Right ventricle myocardium inferior (tissue), 1 donor: ENCODE measurements around the gene HOXC10. TPM values are rescaled to one million over a fixed set of nuclear protein-coding genes. Genes with fewer than 3 reads are reported as not detected.
A peak's percentile ranks its signal among the peaks of the same experiment; 100 is the strongest.

Source experiments
- ATAC-seq: fragments of 200-7000 bp; cut with Tn5 transposase; one replicate; pipeline ENCODE4 v1.9.1; 2020; ENCODE audit warnings: mild to moderate bottlenecking, moderate library complexity
- DNase-seq: peaks from one replicate; pipeline ENCODE4 v3.0.0; 2021; ENCODE audit errors: missing footprints
- intact Hi-C: fragments of 100-400 bp; cut with DNase I; formaldehyde crosslinking; loops from one replicate; pipeline ENCODE4 v1.11.0; 2022
- long read RNA-seq: library from polyadenylated mRNA; unstranded; transcript quantifications from one replicate; pipeline ENCODE4 v2.0.0, GENCODE V29; 2021
- total RNA-seq: library from RNA; stranded (reverse); fragmentation: NEBNext Ultra II Directional; extraction: Animal tissue kit (Norgen Biotek cat#: 25700); gene quantifications from one replicate; pipeline ENCODE4 v1.2.1, GENCODE V29; 2021
- donor health status: DM: no; HTN: yes; CAD: no; lungs with severe emphysema.

Gene HOXC10
- total RNA-seq = not detected
- long read RNA-seq = 0 reads

DNA sequence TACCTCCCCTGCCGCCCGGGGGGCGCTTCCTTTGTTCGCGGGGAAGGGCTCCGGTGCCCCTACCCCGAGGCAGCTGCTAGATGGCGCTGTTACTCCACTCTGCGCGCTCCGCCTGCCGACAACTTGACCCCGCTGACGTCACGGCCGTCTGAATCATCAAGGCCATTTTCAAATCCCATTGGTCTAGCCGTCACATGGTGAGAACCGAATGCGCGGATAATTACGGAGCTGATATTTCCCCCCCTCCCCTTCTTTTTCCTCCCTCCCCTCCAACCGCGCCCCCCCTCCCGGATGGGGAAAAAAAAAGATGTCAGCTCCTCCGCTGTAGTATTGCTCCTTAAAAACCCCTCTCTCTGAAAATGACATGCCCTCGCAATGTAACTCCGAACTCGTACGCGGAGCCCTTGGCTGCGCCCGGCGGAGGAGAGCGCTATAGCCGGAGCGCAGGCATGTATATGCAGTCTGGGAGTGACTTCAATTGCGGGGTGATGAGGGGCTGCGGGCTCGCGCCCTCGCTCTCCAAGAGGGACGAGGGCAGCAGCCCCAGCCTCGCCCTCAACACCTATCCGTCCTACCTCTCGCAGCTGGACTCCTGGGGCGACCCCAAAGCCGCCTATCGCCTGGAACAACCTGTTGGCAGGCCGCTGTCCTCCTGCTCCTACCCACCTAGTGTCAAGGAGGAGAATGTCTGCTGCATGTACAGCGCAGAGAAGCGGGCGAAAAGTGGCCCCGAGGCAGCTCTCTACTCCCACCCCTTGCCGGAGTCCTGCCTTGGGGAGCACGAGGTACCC lies at the start of gene HOXC10:
TSS of gene HOXC10 (plus strand) at position 246 of the 791 bp plus-strand sequence. CDS start at position 360, 114 bp downstream.
- intact Hi-C loops = no loop called here
- ATAC-seq (no peak), DNase-seq (peak; percentile 88)

DNA sequence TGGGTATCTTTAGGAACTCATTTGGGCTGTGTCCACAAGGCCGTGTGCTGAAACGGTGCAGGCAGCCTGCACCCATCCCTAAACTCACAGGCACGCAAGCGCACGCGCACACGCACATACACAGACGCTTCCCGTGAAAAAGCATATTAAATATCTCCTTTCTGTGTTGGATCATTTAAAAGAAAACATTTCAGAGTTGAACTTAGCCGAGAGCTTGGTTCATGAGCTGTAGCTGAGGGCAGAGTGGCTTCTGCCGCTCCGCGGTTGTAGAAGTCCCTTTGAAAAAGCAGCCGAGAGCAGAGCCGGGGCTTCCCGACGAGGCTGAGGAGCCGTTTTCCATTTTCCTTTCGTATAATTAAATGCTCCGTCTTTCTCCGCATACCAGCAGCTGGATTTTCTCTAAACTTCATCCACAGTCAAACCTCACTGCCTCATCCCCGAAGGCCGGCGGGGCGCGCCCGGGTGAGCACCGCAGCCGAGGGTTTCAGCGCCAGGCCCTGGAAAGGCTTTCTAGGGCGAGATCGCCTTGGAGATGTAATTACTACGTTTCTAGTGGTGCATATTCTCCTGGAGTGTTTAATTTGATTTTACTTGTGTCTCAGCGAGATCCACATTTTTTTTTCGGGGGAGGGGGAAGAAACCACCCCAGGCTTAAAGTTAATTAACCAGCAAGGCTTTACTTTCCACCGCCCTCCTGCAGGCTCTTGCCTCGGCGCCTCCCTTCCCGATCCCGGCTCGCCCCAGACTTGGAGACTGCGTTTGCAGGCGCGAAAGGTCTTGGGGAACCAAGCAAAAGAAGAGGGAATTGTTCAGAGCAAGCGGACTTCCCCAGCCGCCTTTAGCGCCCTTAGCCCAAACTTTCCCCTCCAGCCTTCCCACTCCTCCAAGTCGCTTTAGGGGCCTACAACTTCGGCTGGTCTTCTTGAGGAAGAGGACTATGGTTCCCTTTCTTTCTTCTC lies 49.3 kb upstream of the HOXC10 start:
- no peak for ATAC-seq
- DNase-seq = no peak
- intact Hi-C loops = no loop called here

DNA sequence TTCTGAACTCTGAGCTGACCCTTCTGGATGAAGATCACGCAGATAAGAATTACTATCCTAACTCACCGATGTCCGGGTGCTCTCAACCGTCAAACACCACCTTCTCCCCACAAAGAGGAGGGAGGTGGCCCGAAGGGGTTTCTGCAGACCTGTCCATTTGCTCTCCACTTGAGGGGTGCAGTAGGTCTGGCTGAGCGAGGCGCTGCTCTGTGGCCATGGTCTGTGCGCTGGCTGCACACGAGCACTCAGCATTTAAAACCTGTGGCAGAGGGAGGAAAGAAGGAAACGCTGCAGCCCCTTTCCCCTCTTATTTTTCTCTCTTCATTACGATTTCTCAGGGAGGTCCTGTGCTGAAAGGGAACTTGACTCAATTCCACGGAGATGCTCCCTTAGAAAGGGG lies 47.8 kb upstream of the HOXC10 start:
- intact Hi-C loops = no loop called here
- DNase-seq (no peak), ATAC-seq (no peak)

GRCh38 chr12:53937596-53938325 lies 47.2 kb upstream of the HOXC10 start:
- intact Hi-C loops = no loop called here
- ATAC-seq = no peak
- DNase-seq = no peak

- DNase-seq (no peak), ATAC-seq (no peak)
- intact Hi-C loops = no loop called here
These were observed 46.4 kb upstream of the HOXC10 start, which contains the start of gene HOXC13 for GRCh38 chr12:53938326-53939140. Gene HOXC13, plus strand, starts transcription at chr12:53938831. Its CDS starts 76 bp downstream, at chr12:53938907.

GRCh38 chr12:53939141-53940108 lies 45.5 kb upstream of the HOXC10 start:
- DNase-seq (no peak), ATAC-seq (no peak)
- intact Hi-C loops = no loop called here

DNA sequence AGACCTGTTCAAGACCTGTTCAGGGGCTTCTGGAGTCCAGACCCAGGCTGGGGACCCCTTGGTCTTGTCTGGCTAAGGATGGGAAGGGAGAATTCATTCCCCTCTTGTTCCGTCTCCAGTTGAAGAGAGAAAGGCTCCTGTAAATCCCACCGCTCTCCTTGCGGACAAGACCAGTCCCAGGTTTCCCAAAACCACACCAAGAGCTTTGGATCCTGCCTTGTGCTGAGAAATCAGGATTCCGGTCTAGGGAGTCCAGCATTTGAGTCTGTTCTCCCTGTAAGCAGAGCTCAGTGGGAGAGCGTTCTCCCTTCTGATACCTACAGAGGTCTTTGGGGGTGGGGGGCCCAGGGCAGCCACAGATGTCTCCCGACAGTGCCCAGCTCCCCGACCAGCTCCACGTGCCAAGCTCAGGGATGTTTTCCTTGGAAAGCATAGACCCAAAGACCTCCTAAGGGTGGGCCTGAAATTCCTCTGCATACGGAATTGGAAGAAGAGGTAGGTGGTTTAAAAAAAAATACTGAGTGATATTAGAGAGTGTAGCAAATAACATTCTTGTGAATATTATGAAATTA lies 44.4 kb upstream of the HOXC10 start:
- intact Hi-C loops = no loop called here
- no peak for DNase-seq
- ATAC-seq = no peak

DNA sequence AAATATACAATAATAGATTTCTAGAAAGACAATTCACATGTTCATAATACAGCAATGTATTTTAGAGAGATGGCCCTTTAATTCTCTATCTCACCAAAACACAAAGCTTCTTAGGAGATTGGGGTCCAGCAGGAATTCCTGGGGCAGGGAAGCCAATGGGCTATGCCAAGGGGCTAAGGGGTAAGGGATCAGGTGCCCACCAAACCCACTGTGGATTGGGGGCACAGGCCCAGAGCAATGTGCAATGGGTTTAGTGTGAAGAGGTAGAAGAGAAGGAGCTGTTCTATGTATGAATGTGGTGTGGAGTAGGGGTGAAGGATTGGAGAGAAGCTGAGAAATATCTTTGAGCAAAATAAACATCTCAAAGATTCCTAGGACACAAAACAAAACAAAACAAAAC lies 43.8 kb upstream of the HOXC10 start:
- DNase-seq (no peak), ATAC-seq (no peak)
- intact Hi-C loops = no loop called here

GRCh38 chr12:53941750-53942149 lies 43.2 kb upstream of the HOXC10 start:
- intact Hi-C loops = no loop called here
- no peak for DNase-seq
- no peak for ATAC-seq

GRCh38 chr12:53942467-53942997 lies 42.4 kb upstream of the HOXC10 start:
- ATAC-seq (no peak), DNase-seq (no peak)
- intact Hi-C loops = no loop called here

DNA sequence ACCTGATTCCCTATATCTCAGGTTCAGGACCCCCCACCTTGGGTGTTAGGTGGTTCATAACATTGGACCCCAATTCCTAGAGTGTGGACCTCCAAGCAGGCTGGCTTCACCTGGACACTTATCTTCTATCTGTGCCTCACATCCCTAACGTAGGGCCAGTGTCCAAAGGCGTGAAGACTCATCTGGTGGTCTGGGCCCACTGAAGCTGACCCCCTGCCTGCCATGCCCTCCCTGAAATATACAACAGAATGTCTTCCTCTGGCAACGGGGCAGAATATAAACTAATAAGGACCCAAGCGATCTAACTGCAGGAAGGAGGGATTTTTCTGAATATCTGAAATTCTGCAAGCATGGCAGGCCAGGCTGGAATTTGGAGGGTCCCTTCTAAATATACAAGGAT lies 40.7 kb upstream of the HOXC10 start:
- no peak for ATAC-seq
- no peak for DNase-seq
- intact Hi-C loops = no loop called here

GRCh38 chr12:53944907-53945847 lies 39.8 kb upstream of the HOXC10 start:
- intact Hi-C loops = no loop called here
- ATAC-seq (no peak), DNase-seq (no peak)

GRCh38 chr12:53947743-53948142 lies 37.2 kb upstream of the HOXC10 start:
- DNase-seq (no peak), ATAC-seq (no peak)
- intact Hi-C loops = no loop called here

- intact Hi-C loops = no loop called here
- DNase-seq (no peak), ATAC-seq (no peak)
These were observed 36.0 kb upstream of the HOXC10 start for GRCh38 chr12:53948650-53949593.
